Measurements from ENCODE around the gene MPZL3.

Gene MPZL3

GRCh38 chr11:118265954-118266353, 13.8 kb upstream of the MPZL3 start:
- in situ Hi-C loops (cut with MboI; ENCODE audit: low sequenced_read_pairs), result no loop called here

DNA sequence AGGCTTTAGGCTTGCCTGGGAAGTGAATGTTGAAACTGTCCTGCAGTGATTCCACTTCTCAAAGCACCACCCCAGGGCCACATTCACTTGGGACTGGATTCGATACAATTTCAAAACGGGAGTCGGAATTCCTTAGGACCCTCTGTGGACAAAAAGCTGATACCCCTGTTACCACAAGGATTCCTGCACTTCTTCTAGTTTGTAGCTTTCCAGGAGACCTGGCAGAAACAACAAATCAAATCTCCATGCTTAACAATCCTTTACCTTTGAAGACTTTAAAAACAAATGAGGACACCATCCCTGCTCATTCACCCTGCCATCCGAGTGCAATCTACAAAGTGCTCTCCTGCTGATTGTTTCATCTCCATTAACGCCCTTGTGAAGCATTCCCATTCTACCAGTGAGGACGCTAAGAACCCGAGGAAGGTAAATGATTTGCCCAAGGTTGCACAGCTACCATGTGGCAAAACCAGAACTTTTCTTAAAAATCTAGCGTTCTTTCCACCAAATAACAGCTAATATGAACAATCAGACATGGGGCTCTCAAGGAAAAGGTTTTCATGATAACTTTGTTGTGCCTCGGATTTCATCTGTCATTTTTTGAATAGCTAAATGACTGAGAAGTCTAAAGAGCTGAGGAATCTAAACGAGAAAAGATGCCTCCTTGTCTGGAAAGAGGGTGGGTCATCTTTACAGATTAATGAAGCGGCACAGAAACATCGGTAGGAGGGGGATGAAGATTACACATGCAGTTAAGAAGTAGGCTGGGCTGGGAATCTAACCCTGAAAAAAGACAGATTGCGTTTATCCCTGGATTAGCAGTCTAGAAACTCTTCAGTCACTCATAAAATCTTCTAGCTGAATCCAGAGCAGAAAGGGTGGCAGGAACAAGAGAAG, 12.7 kb upstream of the MPZL3 start:
- in situ Hi-C loops (cut with MboI; ENCODE audit: low sequenced_read_pairs), result no loop called here

DNA sequence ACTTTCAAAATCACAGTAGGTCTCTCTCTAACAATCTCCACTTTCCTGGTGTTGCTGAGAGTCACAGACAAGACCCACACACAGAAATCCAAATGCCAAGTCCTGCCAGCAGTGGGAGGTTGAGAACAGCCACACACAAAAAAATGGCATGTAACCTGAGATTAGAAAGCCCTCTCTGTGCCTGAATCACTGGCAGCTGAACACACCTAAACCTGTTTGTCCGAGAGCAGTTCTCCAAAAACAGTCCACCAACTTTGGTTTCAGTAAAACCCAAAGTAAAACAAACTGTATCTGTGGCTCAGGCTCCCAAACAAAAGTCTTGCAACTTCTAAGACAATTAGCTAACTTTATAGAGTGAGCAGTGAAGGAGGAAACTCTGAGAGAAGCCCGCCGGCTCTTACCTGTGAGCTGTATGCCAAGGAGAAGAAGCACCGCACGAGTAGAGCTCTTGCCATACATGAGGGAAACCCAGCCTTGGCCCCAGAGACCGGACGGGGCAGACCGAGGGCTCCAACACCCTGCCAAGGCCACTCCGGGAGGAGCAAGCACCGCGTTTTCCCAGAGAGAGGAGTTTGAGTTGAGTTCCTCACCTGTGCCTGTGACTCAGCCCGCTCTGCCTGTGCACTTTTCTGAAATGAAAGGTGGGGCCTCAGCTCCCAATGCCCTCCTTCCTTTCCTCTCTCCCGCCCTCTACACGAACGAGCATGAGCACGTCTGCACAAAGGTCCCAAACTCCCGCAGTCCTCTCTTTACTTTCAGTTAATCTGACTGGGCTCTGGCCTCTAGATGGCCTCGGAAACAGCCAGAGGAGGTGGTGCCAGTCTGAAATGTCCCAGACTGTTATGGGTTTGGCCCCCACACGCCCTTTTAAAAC, 11.8 kb upstream of the MPZL3 start, which contains the start of gene MPZL2:
Gene MPZL2 (minus strand): TSS at position 603 of the 874 bp plus-strand sequence. CDS start 144 bp downstream, at position 459.
- in situ Hi-C loops (cut with MboI; ENCODE audit: low sequenced_read_pairs), result no loop called here

DNA sequence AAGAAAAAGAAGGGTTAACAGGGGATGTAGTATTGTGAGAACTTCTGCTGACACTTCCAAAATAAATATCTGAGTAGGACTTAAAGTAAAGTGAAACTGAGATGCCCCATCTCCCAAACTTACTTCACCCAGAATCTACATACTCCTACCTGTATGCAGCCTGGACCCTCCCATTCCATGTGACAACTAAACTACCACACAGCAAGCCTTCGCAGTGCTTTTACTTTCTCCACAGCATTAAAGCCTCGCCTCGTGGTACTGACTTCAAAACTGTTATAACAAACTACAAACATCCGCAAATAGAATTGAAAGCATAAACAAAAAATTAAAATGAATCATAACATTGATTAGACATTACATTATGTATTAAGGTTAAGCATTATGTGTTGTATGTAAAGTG, 10.9 kb upstream of the MPZL3 start:
- in situ Hi-C loops (cut with MboI; ENCODE audit: low sequenced_read_pairs), result no loop called here

GRCh38 chr11:118260353-118260752, 8.2 kb upstream of the MPZL3 start:
- in situ Hi-C loops (cut with MboI; ENCODE audit: low sequenced_read_pairs), result no loop called here

- in situ Hi-C loops (cut with MboI; ENCODE audit: low sequenced_read_pairs), result no loop called here
These were observed 7.0 kb upstream of the MPZL3 start for GRCh38 chr11:118259138-118259537.

DNA sequence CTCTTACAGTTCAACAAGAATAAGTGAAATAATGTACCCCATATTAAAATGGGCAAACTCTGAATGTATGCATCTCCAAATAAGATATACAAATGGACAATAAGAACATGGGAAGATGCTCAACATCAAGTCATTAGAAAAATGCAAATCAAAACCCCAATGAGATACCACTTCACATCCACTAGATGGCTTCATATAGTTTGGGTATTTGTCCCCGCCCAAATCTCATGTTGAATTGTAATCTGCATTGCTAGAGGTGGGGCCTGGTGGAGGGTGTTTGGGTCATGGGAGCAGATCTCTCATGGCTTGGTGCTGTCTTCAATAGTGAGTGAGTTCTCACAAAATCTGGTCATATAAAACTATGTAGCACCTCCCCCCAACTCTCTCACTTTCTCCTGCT, 6.2 kb upstream of the MPZL3 start:
- in situ Hi-C loops (cut with MboI; ENCODE audit: low sequenced_read_pairs), result no loop called here

DNA sequence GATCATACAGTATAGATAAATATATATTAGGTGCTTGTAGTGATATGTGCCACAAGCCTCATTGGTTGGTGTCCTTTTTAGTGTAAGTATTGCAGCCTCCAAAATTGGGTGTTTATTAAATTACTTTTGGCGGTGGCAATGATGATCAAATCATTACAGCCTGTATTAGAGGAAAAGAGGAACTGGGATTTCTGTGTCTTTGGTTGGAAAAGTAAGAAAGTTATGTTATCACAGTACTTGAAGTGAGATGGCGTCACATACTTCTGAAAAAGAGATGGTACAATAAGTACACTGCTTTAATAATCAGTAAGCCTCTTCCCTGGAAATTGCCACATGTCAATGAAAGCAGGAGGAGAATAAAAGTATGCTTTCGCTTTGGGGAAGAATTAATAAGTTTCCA, 523 bp upstream of the MPZL3 start:
- in situ Hi-C loops (cut with MboI; ENCODE audit: low sequenced_read_pairs), result no loop called here

- in situ Hi-C loops (cut with MboI; ENCODE audit: low sequenced_read_pairs), result no loop called here
These were observed 5.1 kb downstream of the MPZL3 start for GRCh38 chr11:118247041-118247440.

- in situ Hi-C loops (cut with MboI; ENCODE audit: low sequenced_read_pairs), result no loop called here
These were observed 6.1 kb downstream of the MPZL3 start for GRCh38 chr11:118245936-118246562.

GRCh38 chr11:118243993-118244762, 8.0 kb downstream of the MPZL3 start:
- in situ Hi-C loops (cut with MboI; ENCODE audit: low sequenced_read_pairs), result no loop called here

- in situ Hi-C loops (cut with MboI; ENCODE audit: low sequenced_read_pairs), result no loop called here
These were observed 9.0 kb downstream of the MPZL3 start for GRCh38 chr11:118243161-118243560.

DNA sequence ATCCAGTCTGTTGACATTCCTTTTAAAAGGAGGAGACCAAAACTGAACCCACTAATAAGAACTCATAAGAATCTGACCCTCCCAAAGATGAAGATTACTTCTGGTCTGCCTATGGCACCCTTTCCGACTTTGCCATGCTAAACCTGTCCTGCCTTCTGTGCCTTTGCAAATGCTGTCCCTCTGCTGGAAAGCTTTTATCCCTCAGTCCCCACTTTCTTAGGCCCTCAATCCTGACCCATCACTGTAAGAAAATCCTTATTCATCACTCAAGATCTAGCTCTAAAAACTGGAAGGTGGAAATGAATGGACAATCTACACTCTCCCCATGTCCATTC, 10.4 kb downstream of the MPZL3 start:
- in situ Hi-C loops (cut with MboI; ENCODE audit: low sequenced_read_pairs), result no loop called here

DNA sequence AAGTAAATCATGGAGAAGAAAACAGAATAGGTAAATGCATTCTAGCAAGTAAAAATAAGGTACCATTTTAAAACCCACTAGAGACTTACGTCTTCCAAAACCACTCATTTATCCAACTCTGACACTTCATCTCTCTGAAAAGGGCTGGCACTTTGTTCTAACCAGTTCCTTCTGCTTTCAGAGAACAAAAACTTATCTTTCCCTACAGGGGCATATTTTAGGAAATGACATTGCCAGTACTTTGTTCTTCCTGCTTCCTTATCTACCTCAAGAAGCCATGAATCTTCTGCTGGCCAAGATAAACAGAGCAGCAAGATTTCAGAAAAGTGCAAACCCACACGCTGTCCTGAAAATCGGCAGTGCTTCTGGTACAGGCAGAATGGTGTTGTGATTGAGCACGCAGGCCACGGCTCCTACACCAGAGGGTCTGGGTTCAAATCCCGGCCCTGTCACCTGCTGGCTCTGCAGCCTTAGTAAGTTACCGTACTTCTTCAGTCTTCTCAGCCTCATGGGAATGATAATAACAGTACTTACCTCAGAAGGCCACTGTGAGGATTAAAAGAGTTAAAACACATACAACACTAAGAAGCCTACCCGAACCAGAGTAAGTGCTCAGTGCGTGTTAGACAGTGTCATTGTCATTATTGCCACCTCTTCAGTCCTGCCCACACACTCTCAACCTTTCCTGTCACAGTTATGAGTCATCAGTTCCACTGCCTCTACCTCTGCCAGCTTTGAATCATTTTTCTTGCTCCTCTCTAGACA, 11.0 kb downstream of the MPZL3 start:
- in situ Hi-C loops (cut with MboI; ENCODE audit: low sequenced_read_pairs), result no loop called here

- in situ Hi-C loops (cut with MboI; ENCODE audit: low sequenced_read_pairs), result no loop called here
These were observed 12.5 kb downstream of the MPZL3 start for GRCh38 chr11:118239509-118240205.

DNA sequence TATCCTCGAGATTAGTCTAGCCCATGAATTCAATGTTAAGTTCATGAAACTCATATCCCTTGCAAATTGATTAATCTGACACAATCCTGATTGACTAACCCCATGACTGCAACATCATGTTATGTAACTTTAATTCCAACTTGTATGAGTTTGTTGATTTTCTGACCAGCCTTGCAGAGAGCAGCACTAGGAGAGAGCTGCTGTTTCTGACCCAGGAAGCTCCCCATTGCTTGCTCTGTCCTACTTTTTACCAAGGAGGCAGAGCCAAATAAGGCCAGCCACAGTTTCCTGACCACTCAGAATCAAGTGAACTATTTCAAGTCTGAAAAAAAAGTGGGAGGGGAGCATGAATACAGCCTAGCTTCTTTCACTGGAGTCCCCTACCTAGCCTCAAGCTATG, 13.2 kb downstream of the MPZL3 start:
- in situ Hi-C loops (cut with MboI; ENCODE audit: low sequenced_read_pairs), result no loop called here

DNA sequence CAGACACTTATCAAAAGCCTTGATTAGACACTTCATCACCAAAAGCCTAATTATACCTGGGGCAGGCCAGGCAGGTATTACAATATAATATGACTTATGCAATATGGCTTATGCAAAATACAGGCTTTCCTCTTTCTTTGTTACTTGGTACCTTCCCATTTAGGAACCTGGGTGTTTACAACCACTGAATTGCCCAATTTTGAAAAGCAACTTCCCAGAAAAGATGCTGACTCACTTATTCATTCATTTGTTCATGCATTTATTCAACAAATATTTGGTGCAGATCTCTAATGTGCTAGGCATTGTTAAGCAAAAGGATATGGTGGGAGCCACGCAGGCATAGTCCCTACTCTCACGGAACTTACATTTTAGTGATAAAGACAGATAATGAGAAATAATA, 13.7 kb downstream of the MPZL3 start:
- in situ Hi-C loops (cut with MboI; ENCODE audit: low sequenced_read_pairs), result no loop called here

DNA sequence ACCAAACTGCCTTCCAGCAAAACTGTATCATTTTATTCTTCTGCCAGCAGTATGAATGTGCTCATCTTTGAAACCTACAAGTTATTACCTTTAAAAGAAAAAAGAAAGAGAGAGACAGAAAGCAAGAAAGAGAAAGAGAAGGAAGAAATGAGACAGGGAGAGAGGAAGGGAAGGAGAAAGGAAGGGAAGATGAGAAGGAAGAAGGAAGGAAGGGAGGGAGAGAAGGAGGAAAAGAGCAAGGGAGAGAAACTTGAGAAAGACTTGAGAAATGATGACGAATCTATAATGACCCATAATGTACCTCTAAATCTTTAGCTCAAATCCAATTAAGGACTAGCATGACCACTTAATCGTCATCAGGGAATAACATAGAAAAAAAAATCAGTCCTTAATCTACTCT, 16.0 kb downstream of the MPZL3 start:
- in situ Hi-C loops (cut with MboI; ENCODE audit: low sequenced_read_pairs), result no loop called here

GRCh38 chr11:118234833-118235232, 17.3 kb downstream of the MPZL3 start:
- in situ Hi-C loops (cut with MboI; ENCODE audit: low sequenced_read_pairs), result no loop called here

Data from hTERT RPE-1 (cell line).